Small intestine (tissue), 7 donors: ENCODE measurements around the gene ZC3HAV1L. TPM values are rescaled to one million over a fixed set of nuclear protein-coding genes. Genes with fewer than 3 reads are reported as not detected.

Experiments used
- DNase-seq, 2 donors: peaks; one replicate each; pipeline versions ENCODE4 v3.0.0 to v3.0.0-alpha.2; 2013
- FAIRE-seq: peaks from 2 replicates; lab custom pipeline; 2012; peaks lifted over from hg19 to GRCh38; lab: Jason Lieb, UNC
- H3K27ac ChIP-seq, 3 donors: one replicate each; pipeline ENCODE4 v1.5.1; 2013; ENCODE audit warnings: low read length in 2 of 3, mild to moderate bottlenecking in 2 of 3, control low read depth in 1 of 3, inconsistent platforms in 1 of 3, low read depth in 1 of 3, moderate library complexity in 1 of 3
- H3K27me3 ChIP-seq, 3 donors: one replicate each; pipeline ENCODE4 v1.6.1; 2013; ENCODE audit warnings: low read length in 3 of 3, inconsistent platforms in 1 of 3; ENCODE audit not compliant: control insufficient read depth in 3 of 3, insufficient read depth in 3 of 3
- H3K36me3 ChIP-seq, 3 donors: one replicate each; pipeline ENCODE4 v1.6.1; 2013; ENCODE audit warnings: low read length in 3 of 3, inconsistent platforms in 1 of 3, low read depth in 1 of 3, mild to moderate bottlenecking in 1 of 3, moderate library complexity in 1 of 3; ENCODE audit not compliant: control insufficient read depth in 3 of 3, insufficient read depth in 2 of 3
- H3K4me1 ChIP-seq, 3 donors: one replicate each; pipeline ENCODE4 v1.6.1; 2013; ENCODE audit warnings: low read length in 2 of 3, inconsistent platforms in 1 of 3, low read depth in 1 of 3, mild to moderate bottlenecking in 1 of 3, moderate library complexity in 1 of 3; ENCODE audit not compliant: control insufficient read depth in 3 of 3, insufficient read depth in 2 of 3
- H3K4me3 ChIP-seq, 3 donors: one replicate each; pipeline ENCODE4 v1.5.1; 2013; ENCODE audit warnings: low read length in 3 of 3, control low read depth in 1 of 3, inconsistent platforms in 1 of 3, low read depth in 1 of 3, mild to moderate bottlenecking in 1 of 3, moderate library complexity in 1 of 3
- H3K9me3 ChIP-seq, 2 donors: one replicate each; pipeline ENCODE4 v1.6.1; 2013; ENCODE audit warnings: low read depth in 1 of 2, low read length in 1 of 2; ENCODE audit not compliant: control insufficient read depth in 2 of 2, insufficient read depth in 1 of 2
- WGBS, 3 donors: extraction: QIAGEN DNeasy Blood & Tissue Kit; methylation state at CpG; one replicate each; pipeline ENCODE4 v1.1.7; 2013; 5-methylcytosine and 5-hydroxymethylcytosine counted together
- polyA plus RNA-seq, 4 donors: library from polyadenylated mRNA; stranded (reverse) in 3 of 4; unstranded in 1 of 4; fragments of 200-250 nt in 3 of 4; fragments of 120-200 nt in 1 of 4; gene quantifications; one replicate each; pipeline versions ENCODE4 v1.2.1 to v1.2.3, GENCODE V29; 2013
- donor health status: healthy with polysubstance abuse.
- donor health status: control.
- donor health status: control.
- donor health status: Bipolar disorder and iron deficiency.
- donor health status: healthy.

ZC3HAV1L gene
- polyA plus RNA-seq, 4 donors: 1.7 to 10.7 TPM; not detected in 2

- 66 to 84% (median 84%) methylated on average over 4 of the region's 4 CpGs for WGBS, 3 donors
- Histone ChIP-seq H3K27ac (no peak overlapping the region), H3K4me3 (no peak overlapping the region), H3K27me3 (no peaks in the 10 kb centered on the region), H3K9me3 (no peaks in the 10 kb centered on the region), H3K36me3 (peaks cover 0 to 30% (median 2%) of the 10 kb centered on the region in 3 donors), H3K4me1 (peaks cover 0 to 4% (median 0%) of the 10 kb centered on the region in 3 donors)
- FAIRE-seq: no peak
- no peak for DNase-seq
Observed at GRCh38 chr7:139022286-139022685, 13.6 kb downstream of the ZC3HAV1L start.

GRCh38 chr7:139018910-139019309, 16.9 kb downstream of the ZC3HAV1L start:
- Histone ChIP-seq H3K4me1 (peaks cover 0 to 4% (median 0%) of the 10 kb centered on the region in 3 donors), H3K9me3 (no peaks in the 10 kb centered on the region), H3K4me3 (no peak overlapping the region), H3K27ac (no peak overlapping the region), H3K27me3 (no peaks in the 10 kb centered on the region), H3K36me3 (peaks cover 0 to 14% (median 2%) of the 10 kb centered on the region in 3 donors)
- WGBS, 3 donors: 46 to 66% (median 47%) methylated on average over 3 of the region's 3 CpGs
- FAIRE-seq (no peak), DNase-seq (peak; percentile 14 to 36)

GRCh38 chr7:139016931-139017511, 18.8 kb downstream of the ZC3HAV1L start:
- Histone ChIP-seq H3K4me1 (peaks cover 0 to 4% (median 0%) of the 10 kb centered on the region in 3 donors), H3K36me3 (peaks cover 0 to 8% (median 0%) of the 10 kb centered on the region in 3 donors), H3K27me3 (no peaks in the 10 kb centered on the region), H3K9me3 (no peaks in the 10 kb centered on the region), H3K27ac (no peak overlapping the region), H3K4me3 (no peak overlapping the region)
- DNase-seq (peak; percentile 66), FAIRE-seq (no peak)
- WGBS, 3 donors: 23 to 31% (median 24%) methylated on average over 7 of the region's 7 CpGs

GRCh38 chr7:139011373-139011772, 24.5 kb downstream of the ZC3HAV1L start:
- H3K4me1 ChIP-seq: no peaks in the 10 kb centered on the region
- FAIRE-seq (no peak), DNase-seq (no peak)
- H3K36me3 ChIP-seq: no peaks in the 10 kb centered on the region
- no peak overlapping the region for H3K4me3 ChIP-seq
- peaks cover 0 to 1% (median 0%) of the 10 kb centered on the region in 3 donors for H3K27me3 ChIP-seq
- no peak overlapping the region for H3K27ac ChIP-seq
- H3K9me3 ChIP-seq: no peaks in the 10 kb centered on the region
- WGBS, 3 donors: 90 to 92% (median 91%) methylated on average over 3 of the region's 3 CpGs

- Histone ChIP-seq H3K27me3 (peaks cover 0 to under 1% (median 0%) of the 10 kb centered on the region in 3 donors), H3K4me1 (no peaks in the 10 kb centered on the region), H3K4me3 (no peak overlapping the region), H3K27ac (no peak overlapping the region), H3K36me3 (no peaks in the 10 kb centered on the region), H3K9me3 (peaks cover 0 to 4% of the 10 kb centered on the region in 2 donors)
- DNase-seq (no peak), FAIRE-seq (no peak)
Observed at GRCh38 chr7:139004321-139005090, 31.3 kb downstream of the ZC3HAV1L start.

- WGBS, 3 donors: 73 to 77% (median 74%) methylated on average over 3 of the region's 3 CpGs
- H3K36me3 ChIP-seq: no peaks in the 10 kb centered on the region
- H3K9me3 ChIP-seq: peaks cover 0 to 2% of the 10 kb centered on the region in 2 donors
- H3K4me1 ChIP-seq: no peaks in the 10 kb centered on the region
- H3K27me3 ChIP-seq: no peaks in the 10 kb centered on the region
- FAIRE-seq (no peak), DNase-seq (no peak)
- no peak overlapping the region for H3K27ac ChIP-seq
- H3K4me3 ChIP-seq: no peak overlapping the region
Observed at GRCh38 chr7:138999414-138999813, 36.4 kb downstream of the ZC3HAV1L start.

GRCh38 chr7:138992052-138992531, 43.8 kb downstream of the ZC3HAV1L start:
- FAIRE-seq: no peak
- Histone ChIP-seq H3K27me3 (peaks cover 0 to 3% (median 0%) of the 10 kb centered on the region in 3 donors), H3K9me3 (no peaks in the 10 kb centered on the region), H3K36me3 (no peaks in the 10 kb centered on the region), H3K27ac (no peak overlapping the region), H3K4me3 (no peak overlapping the region), H3K4me1 (no peaks in the 10 kb centered on the region)
- WGBS, 3 donors: 79 to 85% (median 81%) methylated on average over 8 of the region's 8 CpGs
- no peak for DNase-seq

GRCh38 chr7:138987686-138988085, 48.2 kb downstream of the ZC3HAV1L start:
- peaks cover 0 to 3% (median 0%) of the 10 kb centered on the region in 3 donors for H3K27me3 ChIP-seq
- H3K9me3 ChIP-seq: no peaks in the 10 kb centered on the region
- no peak overlapping the region for H3K27ac ChIP-seq
- no peaks in the 10 kb centered on the region for H3K36me3 ChIP-seq
- no peak overlapping the region for H3K4me3 ChIP-seq
- no peak for DNase-seq
- no peaks in the 10 kb centered on the region for H3K4me1 ChIP-seq
- no peak for FAIRE-seq
- WGBS, 3 donors: 97% methylated on average over 1 of the region's 1 CpG
